ENCODE data around the gene ZNF675.
"Not testable (repeated sequence)": the region's sequence is repeated elsewhere in the genome, so short reads cannot be mapped to it uniquely, and the experiment has no call there.

Gene ZNF675

GRCh38 chr19:23686621-23687423 lies at the start of gene ZNF675:
Gene ZNF675, minus strand, starts transcription at chr19:23687212. Its CDS starts 179 bp downstream, at chr19:23687033.
- peak; percentile 88 for DNase-seq

DNA sequence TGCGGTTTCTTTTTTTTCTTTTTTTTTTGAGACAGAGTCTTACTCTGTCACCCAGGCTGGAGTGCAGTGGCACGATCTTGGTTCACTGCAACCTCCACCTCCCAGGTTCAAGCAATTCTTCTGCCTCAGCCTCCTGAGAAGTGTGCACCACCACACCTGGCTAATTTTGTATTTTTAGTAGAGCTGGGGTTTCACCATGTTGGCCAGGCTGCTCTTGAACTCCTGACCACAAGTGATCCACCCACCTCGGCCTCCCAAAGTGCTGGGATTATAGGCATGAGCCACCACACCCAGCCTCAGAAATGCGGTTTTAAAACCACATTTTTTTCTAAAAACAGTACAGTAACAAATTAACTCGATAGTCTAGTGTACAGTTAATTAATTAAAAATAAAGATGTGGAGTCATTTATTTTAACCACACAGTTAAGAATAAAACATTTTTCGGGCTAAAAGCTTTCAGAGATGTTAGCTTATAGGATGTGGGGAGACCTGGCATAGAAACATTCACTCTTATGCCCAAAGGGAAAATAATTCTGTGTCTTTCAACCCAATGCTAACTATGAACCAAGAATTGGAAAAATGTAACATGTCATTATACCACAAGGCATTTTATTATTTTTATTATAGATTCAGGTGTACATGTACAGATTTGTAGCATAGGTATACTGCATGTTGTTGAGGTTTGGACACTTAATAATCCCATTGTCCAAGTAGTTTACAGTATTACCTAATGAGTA lies 43.9 kb upstream of the ZNF675 start:
- DNase-seq = not testable (repeated sequence)

GRCh38 chr19:23724161-23724560 lies 37.1 kb upstream of the ZNF675 start:
- DNase-seq = not testable (repeated sequence)

DNA sequence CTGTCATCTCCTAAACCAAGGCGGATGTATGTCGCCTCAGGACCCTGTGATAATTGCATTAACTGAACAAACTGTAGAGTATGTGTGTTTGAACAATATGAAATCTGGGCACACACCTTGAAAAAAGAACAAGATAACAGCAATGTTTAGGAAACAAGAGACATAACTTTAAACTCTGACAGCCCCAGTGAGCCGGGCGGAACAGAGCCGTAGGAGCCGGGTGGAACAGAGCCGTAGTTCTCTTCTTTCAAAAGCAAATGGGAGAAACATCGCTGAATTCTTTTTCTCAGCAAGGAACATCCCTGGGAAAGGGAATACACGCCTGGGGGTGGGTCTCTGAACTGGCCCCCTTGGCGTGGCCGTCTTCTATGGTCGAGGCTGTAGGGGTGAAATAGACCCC lies 31.8 kb upstream of the ZNF675 start:
- DNase-seq = no peak

DNA sequence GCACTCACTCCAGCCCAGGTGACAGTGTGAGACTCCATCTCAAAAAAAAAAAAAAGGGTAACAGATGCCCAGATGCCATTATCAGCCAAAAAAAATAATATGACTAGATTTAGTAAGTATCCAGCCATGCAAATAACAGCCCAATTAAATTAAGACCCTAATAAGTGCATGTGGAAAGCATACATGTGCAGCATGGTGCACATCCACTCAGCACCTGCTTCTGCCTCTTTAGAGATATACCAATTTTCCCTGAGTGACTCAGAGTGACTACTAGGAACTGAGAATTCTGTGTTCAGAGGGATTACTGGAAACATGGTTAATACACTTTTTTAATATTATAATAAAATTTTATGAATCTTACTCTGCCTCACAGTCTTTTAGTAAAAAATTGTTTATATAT lies 29.8 kb upstream of the ZNF675 start:
- DNase-seq = no peak

DNA sequence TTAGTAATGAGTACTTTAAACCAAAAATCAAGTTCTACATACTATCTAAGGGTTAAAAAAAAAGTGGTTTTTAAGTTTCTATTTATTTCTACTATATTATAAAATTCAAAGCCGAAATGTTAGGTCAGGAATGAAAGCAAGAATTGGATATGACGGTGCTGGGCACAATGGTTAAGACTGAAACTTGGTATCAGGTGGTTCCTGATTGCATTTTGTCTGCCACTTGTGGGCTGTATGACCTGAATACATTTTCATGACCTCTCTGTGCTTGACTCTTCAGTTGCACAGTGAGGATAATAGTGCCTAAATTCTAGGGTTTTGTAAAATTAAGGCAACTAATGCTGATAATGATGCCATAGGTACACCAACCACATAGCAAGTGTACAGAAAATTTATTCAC lies 22.3 kb upstream of the ZNF675 start:
- no peak for DNase-seq

DNA sequence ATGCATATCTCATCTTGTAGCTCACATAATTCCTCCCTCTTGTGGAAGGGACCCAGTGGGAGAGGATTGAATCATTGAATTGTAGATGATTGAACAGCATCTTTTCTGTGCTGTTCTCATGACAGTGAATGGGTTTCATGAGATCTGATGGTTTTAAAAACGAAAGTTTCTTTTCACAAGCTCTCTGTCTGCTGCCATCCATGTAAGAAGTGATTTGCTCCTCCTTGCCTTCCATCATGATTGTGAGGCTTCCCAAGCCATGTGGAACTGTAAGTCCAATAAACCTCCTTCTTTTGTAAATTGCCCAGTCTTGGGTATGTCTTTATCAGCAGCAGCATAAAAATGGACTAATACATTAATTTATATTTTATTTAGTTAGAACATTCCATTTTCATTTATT lies 19.6 kb upstream of the ZNF675 start:
- DNase-seq = no peak

DNA sequence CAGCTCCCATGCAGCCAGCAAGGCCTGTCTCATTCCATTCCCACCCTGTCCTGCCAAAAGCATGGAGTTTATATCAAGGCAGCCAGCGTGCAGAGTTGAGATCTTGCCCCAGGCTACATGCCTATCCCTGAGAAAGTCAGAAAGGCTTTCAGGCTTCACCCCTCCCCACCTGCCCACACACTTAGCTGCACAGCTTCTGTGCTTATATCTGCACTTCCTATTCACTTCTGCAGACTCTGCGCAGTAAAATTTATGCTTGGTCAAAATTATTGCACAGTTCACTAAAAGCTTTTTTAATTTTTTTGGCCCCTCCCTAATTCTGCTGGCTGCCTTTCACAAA lies 12.5 kb upstream of the ZNF675 start:
- DNase-seq = no peak

GRCh38 chr19:23698711-23699520 lies 11.9 kb upstream of the ZNF675 start:
- peak; percentile 21 for DNase-seq

- DNase-seq = not testable (repeated sequence)
Observed at GRCh38 chr19:23692937-23693336, 5.9 kb upstream of the ZNF675 start.

- no peak for DNase-seq
Observed at GRCh38 chr19:23673132-23673531, 13.9 kb downstream of the ZNF675 start.

DNA sequence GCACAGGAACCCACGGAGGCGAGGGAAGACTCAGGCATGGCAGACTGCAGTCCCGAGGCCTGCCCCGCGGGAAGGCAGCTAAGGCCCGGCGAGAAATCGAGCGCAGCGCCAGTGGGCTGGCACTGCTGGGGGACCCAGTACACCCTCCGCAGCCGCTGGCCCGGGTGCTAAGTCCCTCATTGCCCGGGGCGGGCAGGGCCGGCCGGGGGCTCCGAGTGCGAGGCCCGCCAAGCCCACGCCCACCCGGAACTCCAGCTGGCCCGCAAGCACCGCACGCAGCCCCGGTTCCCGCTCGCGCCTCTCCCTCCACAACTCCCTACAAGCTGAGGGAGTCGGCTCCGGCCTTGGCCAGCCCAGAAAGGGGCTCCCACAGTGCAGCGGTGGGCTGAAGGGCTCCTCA lies 18.4 kb downstream of the ZNF675 start:
- not testable (repeated sequence) for DNase-seq

- DNase-seq = no peak
Observed at GRCh38 chr19:23665651-23666410, 21.2 kb downstream of the ZNF675 start.

DNA sequence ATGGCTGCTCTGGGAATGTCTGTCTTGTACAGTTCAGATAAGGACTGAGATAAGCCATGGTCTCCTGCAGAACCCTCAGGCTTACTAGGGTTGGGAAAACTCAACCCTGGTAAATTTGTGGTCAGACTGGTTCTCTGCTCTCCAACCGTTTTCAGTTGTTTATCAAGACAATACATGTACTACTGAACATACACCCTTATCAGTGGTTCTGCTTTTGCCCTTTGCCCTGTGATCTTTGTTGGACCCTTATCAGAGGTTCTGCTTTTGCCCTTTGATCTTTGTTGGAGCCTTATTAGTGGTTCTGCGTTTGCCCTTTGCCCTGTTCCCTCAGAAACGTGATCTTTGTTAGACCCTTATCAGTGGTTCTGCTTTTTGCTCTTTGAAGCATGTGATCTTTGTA lies 37.2 kb downstream of the ZNF675 start:
- DNase-seq = not testable (repeated sequence)
